Peyer's patch (tissue), 4 donors: ENCODE data around the gene SFTPB. TPM values are rescaled to one million over a fixed set of nuclear protein-coding genes. Genes with fewer than 3 reads are reported as not detected.

Source experiments
- DNase-seq, 3 donors: peaks; one replicate each; pipeline ENCODE4 v3.0.0-alpha.2; 2017 to 2019
- H3K27ac ChIP-seq, 4 donors: fragments of 200-600 bp; sonication (generic); one replicate each; pipeline ENCODE4 v1.5.1; 2016 to 2019
- H3K27me3 ChIP-seq, 2 donors: fragments of 200-600 bp; sonication (generic); one replicate each; pipeline ENCODE4 v1.5.1; 2019
- H3K36me3 ChIP-seq, 3 donors: fragments of 200-600 bp; sonication (generic); one replicate each; pipeline ENCODE4 v1.5.1; 2016 to 2019
- H3K4me1 ChIP-seq, 4 donors: fragments of 200-600 bp; sonication (generic); one replicate each; pipeline ENCODE4 v1.5.1; 2016 to 2019
- H3K4me3 ChIP-seq, 4 donors: fragments of 200-600 bp; sonication (generic); 1 replicate in 3 of 4; 2 replicates in 1 of 4; pipeline ENCODE4 v1.5.1; 2016 to 2019; ENCODE audit warnings: mild to moderate bottlenecking in 1 of 4
- H3K9me3 ChIP-seq, 4 donors: fragments of 200-600 bp; sonication (generic); one replicate each; pipeline ENCODE4 v1.5.1; 2016 to 2019; ENCODE audit warnings: mild to moderate bottlenecking in 1 of 4
- POLR2A ChIP-seq, 2 donors: fragments of 450-650 bp; IDR thresholded peaks; one replicate each; pipeline ENCODE4 v1.5.1; 2017; ENCODE audit warnings: antibody characterized with exemption in 2 of 2, mild to moderate bottlenecking in 2 of 2, moderate library complexity in 2 of 2
- total RNA-seq, 4 donors: library from RNA; depleted of rRNA; stranded (reverse); fragments of >200 nt; gene quantifications; one replicate each; pipeline ENCODE4 v1.1.0, GENCODE V29; 2016
- TF ChIP-seq, protein P1 (sequence below), 6 experiments: fragments of 450-650 bp in 4 of 6; fragments of 200-600 bp in 2 of 6; sonication (generic) in 1 of 6; IDR thresholded peaks; one replicate each; pipeline ENCODE4 v1.5.1; 2017 to 2019; ENCODE audit warnings: antibody characterized with exemption in 6 of 6, mild to moderate bottlenecking in 3 of 6, moderate library complexity in 1 of 6

SFTPB gene
- total RNA-seq, 4 donors from 2014 or later = 1.7 TPM; not detected in 3

DNA sequence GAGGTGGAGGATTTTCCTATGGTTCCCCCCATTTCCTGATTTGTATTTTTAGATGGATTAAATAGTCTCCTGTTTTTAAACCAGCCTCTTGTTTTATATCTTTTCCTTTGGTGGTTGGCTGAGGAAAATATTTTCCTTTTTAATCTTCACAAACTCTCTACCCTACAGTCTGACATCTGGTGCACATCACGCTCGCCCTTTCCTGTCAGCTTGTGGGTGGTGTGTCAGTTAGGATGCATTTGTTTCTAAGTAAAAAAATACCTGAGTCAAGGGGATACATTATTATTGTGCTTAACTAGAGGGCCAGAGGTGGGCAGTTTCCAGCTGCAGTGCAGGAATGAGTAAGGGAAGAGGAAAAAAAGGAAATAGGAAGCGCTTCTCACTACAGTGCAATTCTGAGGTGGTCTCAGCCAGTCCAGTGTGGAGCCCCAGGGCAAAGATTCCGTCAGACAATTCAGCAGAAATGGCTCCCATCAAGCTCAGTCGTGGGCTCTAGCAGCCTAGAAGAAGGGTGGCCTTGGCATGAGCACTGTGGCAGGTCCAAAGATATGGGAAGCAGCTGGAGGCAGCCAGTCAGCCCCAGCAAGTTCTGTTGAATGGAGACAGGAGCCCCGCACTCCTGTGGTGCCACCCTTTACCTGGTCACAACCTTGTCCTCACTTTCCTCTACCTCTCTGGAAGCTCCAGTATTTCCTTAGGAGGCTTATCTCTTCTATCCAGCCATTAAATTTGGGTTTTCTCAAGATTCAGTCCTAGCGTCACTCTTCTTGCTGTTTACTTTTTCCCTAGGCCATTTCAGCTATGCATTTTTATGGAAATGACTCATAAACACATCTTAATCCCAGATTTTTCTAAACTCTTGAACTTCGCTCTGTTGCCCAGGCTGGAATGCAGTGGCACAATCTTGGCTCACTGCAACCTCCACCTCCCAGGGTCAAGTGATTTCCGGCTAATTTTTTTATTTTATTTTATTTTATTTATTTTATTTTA, 18.5 kb downstream of the SFTPB start:
- Histone ChIP-seq H3K4me3 (no peak overlapping the region), H3K9me3 (no peaks in the 10 kb centered on the region), H3K27ac (no peak overlapping the region), H3K27me3 (no peaks in the 10 kb centered on the region), H3K4me1 (no peaks in the 10 kb centered on the region), H3K36me3 (peaks cover 0 to 93% (median 3%) of the 10 kb centered on the region in 3 donors)
- no peak for TF ChIP-seq POLR2A (IDR thresholded peaks at IDR 0.05)
- TF ChIP-seq, protein P1, sequence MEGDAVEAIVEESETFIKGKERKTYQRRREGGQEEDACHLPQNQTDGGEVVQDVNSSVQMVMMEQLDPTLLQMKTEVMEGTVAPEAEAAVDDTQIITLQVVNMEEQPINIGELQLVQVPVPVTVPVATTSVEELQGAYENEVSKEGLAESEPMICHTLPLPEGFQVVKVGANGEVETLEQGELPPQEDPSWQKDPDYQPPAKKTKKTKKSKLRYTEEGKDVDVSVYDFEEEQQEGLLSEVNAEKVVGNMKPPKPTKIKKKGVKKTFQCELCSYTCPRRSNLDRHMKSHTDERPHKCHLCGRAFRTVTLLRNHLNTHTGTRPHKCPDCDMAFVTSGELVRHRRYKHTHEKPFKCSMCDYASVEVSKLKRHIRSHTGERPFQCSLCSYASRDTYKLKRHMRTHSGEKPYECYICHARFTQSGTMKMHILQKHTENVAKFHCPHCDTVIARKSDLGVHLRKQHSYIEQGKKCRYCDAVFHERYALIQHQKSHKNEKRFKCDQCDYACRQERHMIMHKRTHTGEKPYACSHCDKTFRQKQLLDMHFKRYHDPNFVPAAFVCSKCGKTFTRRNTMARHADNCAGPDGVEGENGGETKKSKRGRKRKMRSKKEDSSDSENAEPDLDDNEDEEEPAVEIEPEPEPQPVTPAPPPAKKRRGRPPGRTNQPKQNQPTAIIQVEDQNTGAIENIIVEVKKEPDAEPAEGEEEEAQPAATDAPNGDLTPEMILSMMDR (IDR thresholded peaks at IDR 0.05) = no peak
- no peak for DNase-seq

DNA sequence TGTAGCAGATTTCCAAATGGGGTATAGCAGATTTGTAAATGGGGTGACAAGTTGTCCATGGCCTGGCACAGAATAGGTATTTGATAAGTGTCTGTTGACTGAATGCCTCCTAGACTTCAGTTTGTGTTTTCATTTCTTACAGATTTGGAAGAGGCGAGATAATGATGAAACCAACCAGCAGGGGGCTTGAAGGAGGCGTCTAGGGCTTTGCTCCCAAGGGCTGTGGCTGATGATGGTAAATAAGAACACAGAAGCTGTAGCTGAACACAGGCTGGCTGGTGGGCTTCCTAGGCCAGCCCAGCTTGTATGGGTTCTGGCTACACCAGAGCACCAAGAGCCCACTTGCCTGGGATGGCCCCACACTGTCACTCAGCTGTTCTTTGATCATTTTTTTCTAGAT, 19.4 kb downstream of the SFTPB start:
- TF ChIP-seq, protein P1 (IDR thresholded peaks at IDR 0.05) = peak in 4 of 6 experiments; percentile 20 to 29 (median 27)
- TF ChIP-seq POLR2A (IDR thresholded peaks at IDR 0.05) = no peak
- Histone ChIP-seq H3K4me3 (no peak overlapping the region), H3K9me3 (no peaks in the 10 kb centered on the region), H3K4me1 (no peaks in the 10 kb centered on the region), H3K27me3 (no peaks in the 10 kb centered on the region), H3K36me3 (peaks cover 0 to 94% (median 3%) of the 10 kb centered on the region in 3 donors), H3K27ac (peak overlapping the region in 1 of 4 donors; percentile 30)
- DNase-seq = no peak

- Histone ChIP-seq H3K27ac (peak overlapping the region in 1 of 4 donors; percentile 30), H3K4me1 (no peaks in the 10 kb centered on the region), H3K4me3 (no peak overlapping the region), H3K36me3 (peaks cover 0 to 94% (median 3%) of the 10 kb centered on the region in 3 donors), H3K27me3 (no peaks in the 10 kb centered on the region), H3K9me3 (no peaks in the 10 kb centered on the region)
- no peak for TF ChIP-seq POLR2A (IDR thresholded peaks at IDR 0.05)
- TF ChIP-seq, protein P1 (IDR thresholded peaks at IDR 0.05) = no peak
- peak in 2 of 3 donors; percentile 31 to 53 for DNase-seq
Measured at GRCh38 chr2:85647823-85648526, 20.0 kb downstream of the SFTPB start.

DNA sequence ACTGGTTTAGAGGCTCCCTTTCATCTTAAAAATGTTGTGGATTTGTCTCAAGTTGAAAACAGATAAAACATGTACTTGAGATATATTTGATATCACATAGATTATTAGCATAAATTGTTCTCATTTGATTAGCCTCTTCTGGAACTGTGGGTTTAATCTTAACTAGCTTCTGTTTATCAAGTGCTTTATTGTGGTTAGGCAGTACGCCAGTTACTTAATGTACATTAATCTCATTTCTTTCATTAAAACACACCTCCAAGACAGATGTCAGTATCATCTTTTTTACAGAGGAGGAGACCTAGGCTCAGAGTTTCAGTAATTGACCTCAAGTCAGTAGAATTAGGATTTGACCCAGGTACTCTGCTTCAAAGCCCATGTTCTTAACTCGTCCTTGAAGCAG, 21.8 kb downstream of the SFTPB start:
- no peak overlapping the region for H3K4me3 ChIP-seq
- H3K9me3 ChIP-seq = no peaks in the 10 kb centered on the region
- H3K27ac ChIP-seq = no peak overlapping the region
- no peak for DNase-seq
- no peaks in the 10 kb centered on the region for H3K27me3 ChIP-seq
- peaks cover 0 to 100% (median 0%) of the 10 kb centered on the region in 3 donors for H3K36me3 ChIP-seq
- no peaks in the 10 kb centered on the region for H3K4me1 ChIP-seq
- TF ChIP-seq POLR2A (IDR thresholded peaks at IDR 0.05) = no peak

- H3K36me3 ChIP-seq = peaks cover 0 to 100% (median 0%) of the 10 kb centered on the region in 3 donors
- no peaks in the 10 kb centered on the region for H3K27me3 ChIP-seq
- no peak overlapping the region for H3K27ac ChIP-seq
- H3K4me1 ChIP-seq = no peaks in the 10 kb centered on the region
- H3K4me3 ChIP-seq = no peak overlapping the region
- TF ChIP-seq, protein P1 (IDR thresholded peaks at IDR 0.05) = no peak
- TF ChIP-seq POLR2A (IDR thresholded peaks at IDR 0.05) = no peak
- H3K9me3 ChIP-seq = no peaks in the 10 kb centered on the region
- DNase-seq = no peak
Measured at GRCh38 chr2:85644909-85645308, 23.1 kb downstream of the SFTPB start.
